DMS153 treated with DMSO at 0.1 percent for 48 hours (cell line): ENCODE measurements around the gene CYLD.

Experiments
- DNase-seq: peaks from one replicate; lab custom pipeline; 2025; ENCODE audit not compliant: unreplicated experiment; lab: John Stamatoyannopoulos, UW

CYLD gene

DNA sequence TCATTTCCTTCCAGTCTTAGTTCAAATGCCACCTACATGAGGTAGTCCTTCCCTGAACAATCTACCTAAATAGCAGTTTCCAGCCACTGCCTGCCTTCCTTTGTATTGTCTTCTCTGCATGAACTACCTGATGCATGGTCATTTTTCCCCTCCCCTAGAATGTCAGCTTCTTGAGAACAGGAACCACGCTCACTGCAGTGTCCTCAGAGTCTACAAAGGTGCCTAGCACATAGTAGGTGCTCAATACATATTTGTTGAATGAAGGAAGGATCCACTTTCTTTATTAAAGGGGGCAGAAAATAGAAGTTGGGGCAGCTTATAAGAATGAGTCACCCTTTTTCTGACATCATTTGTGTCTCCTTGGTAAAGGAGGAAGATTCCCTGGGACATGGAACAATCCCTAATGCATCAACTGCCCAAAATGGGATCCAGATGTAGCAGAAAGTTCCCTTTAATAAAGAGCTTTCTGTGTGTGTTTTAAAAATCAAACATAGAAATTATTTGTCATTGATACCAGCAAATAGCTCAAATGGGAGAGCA lies 4.4 kb upstream of the CYLD start:
- no peak for DNase-seq

DNA sequence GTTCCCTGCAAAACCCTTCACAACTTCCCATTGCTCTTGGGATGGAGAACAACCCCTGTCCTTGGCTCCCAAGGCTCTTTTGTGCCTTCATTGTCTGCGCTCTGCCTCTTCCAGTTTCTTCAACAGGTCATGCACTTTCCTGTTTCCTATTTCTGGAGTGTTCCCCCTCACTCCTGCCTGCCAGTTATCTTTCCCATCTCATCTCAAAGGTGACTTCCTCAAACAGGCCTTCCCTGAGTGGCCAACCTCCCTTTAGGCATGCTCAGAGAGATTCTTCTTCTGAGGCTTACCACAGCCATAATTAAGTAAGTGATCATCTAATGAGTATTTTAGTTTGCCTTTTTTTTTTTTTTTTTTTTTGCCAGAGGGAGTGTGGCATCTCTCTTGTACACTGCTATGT lies 2.9 kb upstream of the CYLD start:
- no peak for DNase-seq

DNA sequence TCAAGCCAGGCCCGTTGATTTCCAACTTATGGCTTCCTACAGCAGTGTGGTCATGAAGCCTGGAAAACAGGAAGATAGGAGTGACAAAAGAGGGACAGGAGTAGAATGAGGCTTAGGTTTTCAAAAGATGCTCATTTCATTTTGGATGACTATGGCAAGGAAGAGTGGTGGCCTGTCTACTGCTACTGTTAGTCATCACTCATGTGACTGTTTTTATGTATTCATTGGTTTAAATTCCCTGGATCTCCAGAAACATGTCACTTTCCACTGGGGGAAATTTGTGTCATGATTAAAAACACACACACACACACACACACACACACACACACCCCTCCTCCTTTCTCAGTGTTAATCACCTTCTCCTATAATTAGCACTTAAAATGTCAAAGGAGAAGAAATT lies 1.1 kb upstream of the CYLD start:
- DNase-seq: no peak

DNA sequence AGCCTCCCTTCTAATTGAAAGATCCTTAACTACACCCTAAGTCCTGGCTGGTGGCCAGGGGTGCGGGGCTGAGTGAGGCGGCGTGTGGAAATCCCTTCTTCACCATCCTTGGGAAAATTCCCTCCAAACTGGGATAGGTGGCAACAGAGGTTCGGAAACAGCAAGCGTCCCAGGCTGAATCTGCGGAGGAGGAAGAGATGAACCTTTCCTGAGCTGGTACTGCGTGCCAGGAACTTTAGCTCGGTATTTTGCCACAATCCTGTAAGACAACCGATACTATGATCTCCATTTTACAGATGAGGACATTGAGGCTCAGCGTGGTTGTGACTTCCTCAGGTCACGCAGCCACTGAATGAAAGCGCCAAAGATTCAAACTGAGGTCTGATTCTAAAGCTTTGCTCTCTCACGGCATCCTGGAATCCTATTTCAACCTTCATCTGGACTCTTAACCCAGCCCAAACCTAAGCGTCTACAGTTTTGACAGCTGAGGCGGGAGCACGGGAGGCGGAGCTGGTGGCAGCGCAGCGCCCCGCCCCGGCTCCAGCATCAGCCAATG lies 583 bp upstream of the CYLD start:
- no peak for DNase-seq

DNA sequence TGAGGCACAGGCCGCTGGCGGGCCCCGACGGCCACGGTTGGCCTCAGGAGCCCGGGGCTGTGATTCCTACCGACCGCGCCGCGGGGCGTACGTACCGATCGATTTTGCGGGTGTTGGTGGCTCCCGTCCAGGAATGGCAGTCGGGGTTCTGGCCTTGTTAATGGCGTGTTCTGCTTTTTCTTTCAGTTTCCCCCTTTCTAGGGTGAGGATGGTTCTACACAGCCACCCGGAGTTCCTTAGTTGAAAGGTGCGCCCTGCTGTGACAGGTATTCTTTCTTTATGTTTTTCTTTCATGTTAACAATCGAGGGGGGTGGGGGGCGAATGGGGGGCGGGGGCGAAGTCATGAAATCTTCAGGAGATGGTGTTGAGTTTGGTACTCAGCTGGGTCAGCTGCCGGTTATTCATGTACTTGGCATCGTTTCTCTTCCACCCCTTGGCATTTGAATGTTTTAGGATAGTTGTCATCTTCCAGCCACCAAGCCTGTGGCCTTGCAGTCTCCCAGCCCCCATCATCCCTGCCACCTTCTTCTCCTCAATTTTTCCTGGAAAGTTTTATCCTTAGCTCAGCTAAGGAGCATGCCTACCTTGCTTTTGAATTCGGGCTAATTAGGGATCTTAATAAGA lies 802 bp downstream of the CYLD start:
- no peak for DNase-seq

DNA sequence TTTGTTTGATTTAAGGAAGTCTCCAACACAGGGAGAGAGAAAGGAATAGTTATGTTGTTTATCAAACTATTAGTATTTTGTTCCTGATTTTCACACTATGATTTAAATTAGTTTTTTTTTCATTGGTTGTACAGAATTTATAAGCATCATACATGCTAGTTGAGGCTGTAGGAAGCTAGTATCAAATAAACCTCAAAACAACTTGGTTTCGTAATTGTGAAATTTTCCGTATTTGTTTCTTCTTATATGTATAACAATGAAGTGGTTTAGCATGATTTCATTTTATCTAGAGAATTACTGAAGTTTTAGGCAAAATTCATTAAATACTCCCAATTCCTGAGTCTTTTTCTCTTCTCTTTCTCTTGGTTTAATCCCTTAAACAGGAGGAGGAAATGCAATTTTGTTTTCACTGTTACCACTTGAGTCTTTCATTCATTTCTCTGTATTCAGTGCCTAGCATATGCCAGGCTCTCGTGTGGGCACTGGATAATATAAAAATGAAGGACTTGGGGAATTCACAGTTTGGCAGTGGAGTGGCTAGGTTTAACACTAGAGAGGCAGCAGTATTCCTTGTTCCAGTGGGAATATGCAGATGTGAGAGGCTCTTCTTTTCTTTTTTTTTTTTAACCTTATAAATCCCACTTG lies 1.8 kb downstream of the CYLD start:
- no peak for DNase-seq

DNA sequence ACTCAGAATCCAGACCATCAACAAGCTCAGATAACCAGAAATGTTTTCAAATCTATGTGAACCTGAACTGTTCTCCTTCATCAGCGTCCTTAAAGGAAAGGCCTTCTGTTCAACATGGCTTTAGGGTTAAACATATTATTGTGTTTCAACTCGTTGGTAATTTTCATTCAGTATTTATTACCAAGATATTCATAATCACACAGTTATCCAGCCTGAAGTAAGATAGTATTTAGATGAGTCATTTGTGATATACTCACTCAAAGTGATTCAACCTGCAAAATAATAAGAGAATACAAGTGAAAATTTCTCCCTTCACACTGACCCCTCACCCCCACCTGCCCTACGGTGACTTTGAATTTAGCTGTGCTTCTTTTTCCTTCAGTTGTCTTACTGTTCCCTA lies 3.0 kb downstream of the CYLD start:
- DNase-seq: no peak

DNA sequence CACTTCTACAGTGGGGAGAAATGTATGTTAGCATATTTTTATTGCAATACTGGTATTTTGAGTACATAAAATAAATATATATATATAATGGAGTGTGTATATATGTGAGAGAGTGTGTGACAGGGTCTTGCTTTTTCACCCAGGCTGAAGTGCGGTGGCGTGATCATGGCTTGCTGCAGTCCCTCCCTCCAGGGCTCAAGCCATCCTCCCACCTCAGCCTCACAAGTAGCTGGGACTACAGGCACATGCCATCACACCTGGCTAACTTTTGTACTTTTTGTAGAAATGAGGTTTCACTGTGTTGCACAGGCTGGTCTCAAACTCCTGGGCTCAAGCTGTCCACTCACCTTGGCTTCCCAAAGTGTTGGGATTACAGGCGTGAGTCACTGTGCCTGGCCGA lies 4.1 kb downstream of the CYLD start:
- DNase-seq: no peak

DNA sequence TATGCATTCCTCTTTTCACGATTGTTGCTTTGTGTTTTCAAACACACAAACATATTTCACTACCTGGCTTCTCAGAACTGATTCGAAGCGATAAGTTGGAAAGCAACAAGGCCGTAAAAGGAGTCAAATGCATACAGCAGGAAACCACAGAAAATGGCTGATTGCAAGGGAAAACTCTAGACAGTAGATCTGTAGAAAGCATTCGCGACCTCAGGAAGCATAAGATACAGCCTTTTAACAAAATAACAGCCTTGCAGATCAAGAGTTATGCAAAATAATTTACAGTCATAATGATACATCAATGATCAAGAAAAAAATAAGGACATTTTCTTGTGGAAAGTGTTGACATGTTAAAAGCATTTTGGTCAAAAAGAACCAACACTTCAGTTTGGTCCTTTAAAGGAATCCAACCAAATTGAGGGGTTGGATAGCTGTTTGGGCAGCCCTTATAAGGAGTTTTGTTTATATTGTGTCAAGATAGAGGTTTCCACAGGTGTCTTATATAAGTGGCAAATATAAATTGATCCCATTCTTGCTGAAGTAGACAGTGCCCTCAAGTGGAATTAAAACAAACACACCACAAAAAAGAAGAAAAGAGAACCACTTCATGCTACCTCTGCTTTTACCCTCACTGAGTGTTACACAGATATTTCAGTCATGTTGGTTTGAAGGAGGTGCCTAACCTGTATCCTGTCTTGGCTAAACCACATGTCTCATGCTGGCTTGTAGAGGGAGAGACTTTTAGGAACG lies 5.5 kb downstream of the CYLD start:
- DNase-seq: no peak

DNA sequence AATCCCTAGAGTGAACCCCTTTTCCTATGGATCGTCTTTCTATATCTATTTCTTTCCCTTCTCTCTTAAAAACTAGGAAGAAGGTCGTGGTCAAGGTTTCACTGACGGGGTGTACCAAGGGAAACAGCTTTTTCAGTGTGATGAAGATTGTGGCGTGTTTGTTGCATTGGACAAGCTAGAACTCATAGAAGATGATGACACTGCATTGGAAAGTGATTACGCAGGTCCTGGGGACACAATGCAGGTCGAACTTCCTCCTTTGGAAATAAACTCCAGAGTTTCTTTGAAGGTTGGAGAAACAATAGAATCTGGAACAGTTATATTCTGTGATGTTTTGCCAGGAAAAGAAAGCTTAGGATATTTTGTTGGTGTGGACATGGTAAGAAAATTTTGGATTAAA lies 9.6 kb downstream of the CYLD start:
- no peak for DNase-seq

DNA sequence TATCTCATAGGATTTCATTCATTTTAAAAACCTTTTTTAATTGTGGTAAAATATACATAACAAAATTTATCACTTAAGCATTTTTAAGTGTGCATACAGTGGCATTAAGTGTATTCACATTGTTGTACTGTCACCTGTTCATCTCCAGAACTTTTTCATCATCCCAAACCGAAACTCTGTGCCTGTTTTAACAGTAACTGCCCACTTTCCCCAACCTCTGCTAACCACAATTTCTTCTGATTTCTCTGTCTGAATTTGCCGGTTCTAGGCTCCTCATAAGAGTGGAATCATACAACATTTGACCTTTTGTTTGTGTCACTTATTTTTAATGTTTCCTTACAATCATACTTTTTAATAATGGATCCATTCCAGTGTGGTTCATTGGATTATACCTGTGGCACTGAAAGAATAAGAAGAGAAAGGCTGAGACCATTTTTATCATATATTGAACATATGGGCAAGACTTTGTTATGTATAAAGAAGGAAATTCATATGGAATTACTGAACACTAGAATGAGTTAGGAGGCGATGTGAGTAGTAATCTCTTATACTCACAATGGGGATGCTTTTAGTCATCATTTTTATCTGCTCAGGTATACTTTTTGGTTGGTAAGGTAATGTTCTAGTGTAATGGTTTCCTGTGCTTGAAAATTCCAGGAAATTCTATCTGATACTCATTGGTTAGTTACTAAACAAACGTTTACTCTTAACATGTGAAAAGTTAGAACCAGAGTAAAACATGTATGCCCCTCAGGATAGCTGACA lies 10.8 kb downstream of the CYLD start:
- no peak for DNase-seq

DNA sequence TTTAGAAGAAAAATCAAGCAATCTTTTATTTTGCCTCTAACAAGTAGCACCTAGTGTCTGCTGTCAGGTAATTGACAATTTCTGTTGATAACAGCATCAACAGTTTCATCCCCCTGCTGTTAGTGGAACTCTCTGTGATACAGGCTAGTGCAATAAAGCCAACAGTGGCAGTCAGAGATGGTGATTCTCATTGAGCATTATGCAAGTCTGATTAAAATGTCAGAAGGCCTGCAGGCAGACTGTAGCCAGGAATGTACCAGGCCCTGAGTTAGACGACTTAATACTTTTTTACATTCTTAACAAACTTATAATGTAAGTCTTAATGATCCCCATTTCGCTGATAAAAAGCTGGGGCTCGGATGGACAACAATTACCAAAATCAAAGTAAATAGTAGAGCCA lies 14.6 kb downstream of the CYLD start:
- no peak for DNase-seq

DNA sequence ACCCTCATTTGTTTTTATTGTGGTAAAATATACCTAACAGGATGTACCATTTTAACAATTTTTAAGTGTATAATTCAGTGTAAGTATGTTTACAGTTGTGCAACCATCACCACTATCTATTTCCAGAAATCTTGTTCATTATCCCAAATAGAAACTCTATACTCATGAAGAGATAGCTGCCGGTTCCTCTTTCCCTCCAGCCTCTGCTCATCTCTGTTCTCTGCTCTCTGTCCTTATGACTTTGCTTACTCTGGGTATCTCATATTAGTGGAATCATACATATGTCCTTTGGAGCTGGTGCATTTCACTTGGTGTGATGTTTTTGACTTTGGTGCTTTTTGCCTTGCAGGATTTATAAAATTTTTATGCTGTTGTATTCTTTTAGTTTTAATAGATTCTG lies 19.4 kb downstream of the CYLD start:
- no peak for DNase-seq

DNA sequence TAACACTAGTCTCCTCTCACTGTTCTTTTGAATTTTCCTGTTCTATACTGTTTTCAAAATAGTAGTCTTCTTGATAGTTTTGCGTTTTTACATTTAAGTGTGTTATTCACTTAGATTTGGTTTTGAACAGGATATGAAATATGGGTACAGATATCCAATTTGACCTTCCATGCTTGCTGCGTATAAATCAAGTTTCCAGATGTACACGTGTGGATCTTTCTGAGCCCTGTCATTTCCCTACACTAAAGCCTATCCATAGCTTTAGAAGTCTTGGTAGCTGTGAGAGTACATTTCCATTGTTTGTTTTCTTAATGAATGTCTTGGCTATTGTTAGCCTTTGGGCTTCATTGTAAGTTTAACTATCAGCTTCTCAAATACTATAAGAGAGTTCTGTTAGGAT lies 20.4 kb downstream of the CYLD start:
- no peak for DNase-seq

DNA sequence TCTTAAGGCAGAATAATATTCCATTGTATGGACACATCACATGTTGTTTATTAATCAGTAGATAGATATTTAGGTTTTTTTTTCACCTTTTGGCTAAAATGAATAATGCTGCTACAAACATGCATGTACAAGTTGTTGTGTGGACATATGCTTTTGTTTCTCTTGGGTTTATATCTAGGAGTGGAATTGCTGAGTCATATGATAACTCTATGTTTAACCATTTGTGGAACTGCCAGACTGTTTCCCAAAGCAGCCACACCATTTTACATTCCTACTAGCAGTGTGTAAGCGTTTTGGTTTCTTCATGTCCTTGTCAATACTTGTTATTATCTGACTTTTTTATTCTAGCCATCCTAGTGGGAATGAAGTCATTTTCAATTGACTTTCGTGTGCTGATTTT lies 21.3 kb downstream of the CYLD start:
- DNase-seq: no peak

DNA sequence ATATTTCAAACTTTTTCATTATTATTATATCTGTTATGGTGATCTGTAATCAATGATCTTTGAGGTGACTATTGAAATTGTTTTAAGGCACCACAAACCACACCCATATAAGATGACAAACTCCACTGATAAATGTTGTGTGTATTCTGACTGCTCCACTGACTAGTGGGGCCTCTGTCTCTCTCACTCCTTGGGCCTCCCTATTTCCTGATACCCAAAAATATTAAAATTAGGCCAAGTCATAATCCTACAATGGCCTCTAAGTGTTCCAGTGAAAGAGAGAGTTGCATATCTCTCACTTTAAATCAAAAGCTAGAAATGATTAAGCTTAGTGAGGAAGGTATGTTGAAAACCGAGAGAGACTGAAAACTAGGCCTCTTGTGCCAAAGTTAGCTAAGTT lies 23.4 kb downstream of the CYLD start:
- no peak for DNase-seq

DNA sequence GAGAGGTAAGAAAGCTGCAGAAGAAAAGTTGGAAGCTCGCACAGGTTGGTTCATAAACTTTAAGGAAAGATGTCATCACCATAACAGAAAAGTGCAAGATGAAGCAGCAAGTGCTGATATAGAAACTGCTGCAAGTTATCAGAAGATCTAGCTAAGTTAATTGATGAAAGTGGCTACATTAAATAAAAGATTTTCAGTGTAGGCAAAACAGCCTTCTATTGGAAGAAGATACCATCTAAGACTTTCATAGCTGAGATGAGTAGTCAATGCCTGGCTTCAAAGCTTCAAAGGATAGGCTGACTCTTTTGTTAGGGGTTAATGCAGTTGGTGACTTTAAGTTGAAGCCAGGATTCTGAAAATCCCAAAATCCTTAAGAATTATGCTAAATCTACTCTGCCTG lies 24.0 kb downstream of the CYLD start:
- no peak for DNase-seq

DNA sequence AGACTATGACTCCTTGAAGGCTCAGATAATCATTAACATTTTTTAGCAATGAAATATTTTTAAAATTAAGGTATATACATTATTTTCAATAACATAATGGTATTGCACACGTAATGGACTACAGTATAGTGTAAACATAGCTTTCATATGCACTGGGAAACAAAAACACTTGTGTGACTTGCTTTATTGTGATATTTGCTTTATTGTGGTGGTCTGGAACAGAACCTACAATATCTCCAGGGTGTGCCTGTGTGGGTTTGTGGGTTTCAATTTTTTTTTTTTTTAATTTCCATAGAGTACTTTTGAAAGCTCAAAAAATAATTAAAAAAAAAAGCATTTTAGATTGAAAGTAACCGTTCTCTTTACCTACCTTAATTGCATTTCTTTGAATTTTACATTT lies 25.3 kb downstream of the CYLD start:
- DNase-seq: no peak

DNA sequence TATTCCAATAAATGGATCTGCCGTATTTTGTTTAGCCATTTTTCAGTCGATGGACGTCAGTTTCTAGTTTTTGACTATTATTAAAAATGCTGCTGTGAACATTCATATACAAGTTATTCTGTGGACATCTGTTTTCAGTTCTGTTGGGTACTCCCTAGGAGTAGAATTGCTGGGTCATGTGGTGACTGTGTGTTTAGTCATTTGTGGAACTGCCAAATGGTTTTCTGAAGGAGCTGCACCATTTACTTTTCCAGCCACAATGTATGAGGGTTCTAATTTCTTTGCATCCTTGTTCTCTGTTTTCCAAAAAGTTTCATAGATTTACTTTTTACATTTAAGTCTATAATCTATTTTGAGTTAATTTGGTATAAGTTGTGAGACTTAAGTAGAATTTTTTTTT lies 29.5 kb downstream of the CYLD start:
- no peak for DNase-seq

DNA sequence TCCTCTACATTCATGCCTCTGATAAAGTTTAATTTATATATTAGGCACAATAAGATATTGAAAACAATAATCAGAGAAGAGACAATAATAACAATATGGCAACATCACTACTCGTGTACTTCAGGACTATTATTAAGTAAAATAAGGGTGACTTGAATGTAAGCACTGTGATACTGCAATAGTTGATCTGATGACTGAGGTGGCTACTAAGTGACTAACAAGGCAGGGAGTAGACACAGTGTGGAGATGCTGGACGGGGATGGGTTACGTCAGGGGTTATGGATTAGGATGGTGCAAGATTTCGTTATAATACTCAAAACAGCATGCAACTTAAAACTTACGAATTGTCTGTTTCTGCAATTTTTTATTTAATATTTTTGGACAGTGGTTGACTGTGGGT lies 32.5 kb downstream of the CYLD start:
- no peak for DNase-seq

DNA sequence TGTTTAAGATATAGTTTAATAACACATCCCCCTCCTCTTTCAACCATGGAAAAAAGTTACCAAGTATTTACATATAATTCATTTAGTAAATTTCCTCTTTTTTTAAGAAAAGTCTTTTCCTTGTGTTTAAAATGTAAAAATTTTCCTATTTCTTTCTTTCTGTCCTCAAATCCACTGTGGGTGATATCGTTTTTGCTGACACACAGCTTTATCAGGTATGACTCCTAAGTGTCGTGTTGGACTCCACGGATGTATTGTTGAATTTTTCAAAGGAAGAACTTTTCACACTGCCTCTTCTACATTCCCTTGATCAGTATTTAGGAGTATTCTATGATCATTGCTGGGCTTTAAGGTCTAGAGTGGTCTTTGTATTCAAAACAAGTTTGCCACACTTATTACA lies 33.1 kb downstream of the CYLD start:
- DNase-seq: no peak
